Measurements from ENCODE around the gene LAMC3.

GRCh38 chr9:131017067-131017466 is 8.1 kb downstream of the LAMC3 start:
- no peak for TF ChIP-seq CTCF (IDR thresholded peaks at IDR 0.05; ENCODE audit: poor library complexity)
- TF ChIP-seq EZH2 (IDR thresholded peaks at IDR 0.05; ENCODE audit: borderline replicate concordance), result no peak
- TF ChIP-seq EZH2phosphoT487 (IDR thresholded peaks at IDR 0.05; ENCODE audit: low read depth, severe bottlenecking, unreplicated experiment), result no peak
